Activated CD4-positive, alpha-beta T cell treated with anti-CD3 and anti-CD28 coated beads, Interleukin-2, Interleukin-6, amounts not matched to agents 100 ng/mL and 50 ng/mL, durations not matched to agents 16 hours and 8 hours (primary cell): ENCODE data around the gene ZNF827.
A peak's percentile ranks its signal among the peaks of the same experiment; 100 is the strongest.

Source experiments
- DNase-seq: peaks from one replicate; pipeline ENCODE4 v3.0.0-alpha.2; 2020

ZNF827 gene, protein sequence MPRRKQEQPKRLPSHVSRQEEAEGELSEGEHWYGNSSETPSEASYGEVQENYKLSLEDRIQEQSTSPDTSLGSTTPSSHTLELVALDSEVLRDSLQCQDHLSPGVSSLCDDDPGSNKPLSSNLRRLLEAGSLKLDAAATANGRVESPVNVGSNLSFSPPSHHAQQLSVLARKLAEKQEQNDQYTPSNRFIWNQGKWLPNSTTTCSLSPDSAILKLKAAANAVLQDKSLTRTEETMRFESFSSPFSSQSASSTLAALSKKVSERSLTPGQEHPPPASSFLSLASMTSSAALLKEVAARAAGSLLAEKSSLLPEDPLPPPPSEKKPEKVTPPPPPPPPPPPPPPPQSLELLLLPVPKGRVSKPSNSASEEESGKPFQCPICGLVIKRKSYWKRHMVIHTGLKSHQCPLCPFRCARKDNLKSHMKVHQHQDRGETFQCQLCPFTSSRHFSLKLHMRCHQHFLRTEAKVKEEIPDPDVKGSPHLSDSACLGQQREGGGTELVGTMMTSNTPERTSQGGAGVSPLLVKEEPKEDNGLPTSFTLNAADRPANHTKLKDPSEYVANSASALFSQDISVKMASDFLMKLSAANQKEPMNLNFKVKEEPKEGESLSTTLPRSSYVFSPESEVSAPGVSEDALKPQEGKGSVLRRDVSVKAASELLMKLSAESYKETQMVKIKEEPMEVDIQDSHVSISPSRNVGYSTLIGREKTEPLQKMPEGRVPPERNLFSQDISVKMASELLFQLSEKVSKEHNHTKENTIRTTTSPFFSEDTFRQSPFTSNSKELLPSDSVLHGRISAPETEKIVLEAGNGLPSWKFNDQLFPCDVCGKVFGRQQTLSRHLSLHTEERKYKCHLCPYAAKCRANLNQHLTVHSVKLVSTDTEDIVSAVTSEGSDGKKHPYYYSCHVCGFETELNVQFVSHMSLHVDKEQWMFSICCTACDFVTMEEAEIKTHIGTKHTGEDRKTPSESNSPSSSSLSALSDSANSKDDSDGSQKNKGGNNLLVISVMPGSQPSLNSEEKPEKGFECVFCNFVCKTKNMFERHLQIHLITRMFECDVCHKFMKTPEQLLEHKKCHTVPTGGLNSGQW

GRCh38 chr4:145938618-145939440, at the start of gene ZNF827:
ZNF827 (minus strand) TSS chr4:145938823; CDS start chr4:145938407, 416 bp downstream.
- DNase-seq, result peak; percentile 79

DNA sequence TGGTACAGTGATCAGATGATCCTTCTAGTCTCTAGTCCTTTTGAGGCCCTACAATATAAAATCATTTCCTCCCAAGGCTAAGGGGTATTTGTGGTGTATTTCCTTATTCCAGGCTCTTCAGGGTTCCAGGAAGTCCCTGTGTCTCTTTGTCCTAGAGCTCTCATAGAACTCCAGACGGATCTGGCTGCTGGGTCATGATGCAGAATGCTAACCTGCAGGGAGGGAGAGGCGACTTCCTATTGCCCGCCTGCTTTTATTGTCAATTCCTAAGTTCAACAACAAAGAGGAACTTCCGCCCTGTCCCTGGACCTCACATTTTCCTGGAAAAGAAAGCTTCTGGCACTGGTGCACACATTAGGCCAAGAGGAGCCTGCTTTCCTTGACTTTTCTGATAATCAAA, 45.9 kb upstream of the ZNF827 start:
- DNase-seq, result no peak

- DNase-seq, result no peak
Observed at GRCh38 chr4:145982791-145983190, 44.2 kb upstream of the ZNF827 start.

DNA sequence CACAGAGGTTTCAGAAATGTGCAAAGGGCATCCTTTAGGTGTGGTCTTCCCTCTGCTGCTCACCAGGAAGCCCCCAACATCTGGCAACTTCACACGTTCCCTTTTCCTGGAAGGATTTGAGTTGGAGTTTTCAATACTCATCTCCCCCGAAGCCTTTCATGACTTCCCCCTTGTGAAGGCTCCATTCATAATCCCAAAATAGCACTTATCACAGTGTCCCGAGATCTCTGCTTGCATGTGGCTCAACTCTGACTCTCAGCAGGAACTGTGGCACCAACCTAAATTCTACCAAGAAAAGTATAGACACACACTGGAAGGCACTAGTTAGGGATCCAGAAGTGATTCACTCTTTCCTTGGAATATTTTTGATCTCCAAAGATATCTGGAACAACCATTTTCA, 40.5 kb upstream of the ZNF827 start:
- DNase-seq, result no peak

DNA sequence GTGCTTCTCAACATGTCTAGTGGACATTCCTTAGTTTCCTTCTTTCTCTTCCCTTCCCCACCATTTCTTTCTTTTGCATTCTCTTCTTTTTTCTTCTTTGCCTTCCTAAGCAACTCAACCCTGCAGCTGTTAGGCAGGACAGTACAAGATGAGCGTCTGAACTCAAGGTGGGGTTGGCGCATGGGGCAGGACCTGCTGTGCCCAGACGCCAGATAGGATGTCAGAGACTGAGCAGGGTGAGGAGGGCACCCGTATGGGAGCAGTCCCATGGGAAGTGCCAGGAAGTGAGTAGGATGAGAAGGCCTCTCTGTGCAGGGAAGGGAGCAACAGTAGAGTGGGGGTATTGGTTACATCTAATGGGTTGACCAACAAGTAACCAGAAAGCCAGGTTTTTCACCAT, 38.1 kb upstream of the ZNF827 start:
- DNase-seq, result no peak

- DNase-seq, result no peak
Observed at GRCh38 chr4:145960012-145960411, 21.4 kb upstream of the ZNF827 start.

- no peak for DNase-seq
Observed at GRCh38 chr4:145957302-145957701, 18.7 kb upstream of the ZNF827 start.

DNA sequence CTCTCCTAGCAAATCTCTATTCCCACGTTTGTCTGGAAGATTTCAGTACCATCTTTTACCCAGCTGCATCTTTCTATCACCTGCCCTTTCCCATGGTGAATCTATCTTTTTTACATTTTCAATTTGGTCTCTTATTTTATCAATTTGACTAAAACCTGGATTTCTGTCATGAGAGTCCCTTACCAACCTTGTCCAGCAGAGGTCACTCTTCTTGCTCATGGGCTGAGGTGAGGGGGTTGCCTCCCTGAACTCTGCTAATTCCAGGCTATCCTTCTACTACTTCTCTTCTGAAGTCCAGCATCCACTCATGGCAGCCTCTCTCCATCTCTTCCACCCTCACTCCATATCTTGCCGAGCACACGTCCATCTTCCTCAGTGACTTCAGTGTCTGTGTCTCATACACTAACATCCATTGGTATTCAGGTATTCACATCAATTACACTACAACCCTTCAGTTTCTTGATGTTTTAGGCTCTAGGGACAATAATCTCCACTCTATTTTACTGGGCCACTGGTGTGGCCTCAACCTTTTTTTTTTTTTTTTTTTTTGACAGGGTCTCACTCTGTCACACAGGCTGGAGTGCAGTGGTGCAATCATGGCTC, 17.8 kb upstream of the ZNF827 start:
- peak; percentile 51 for DNase-seq

GRCh38 chr4:145954924-145955339, 16.3 kb upstream of the ZNF827 start:
- no peak for DNase-seq

GRCh38 chr4:145951931-145952330, 13.3 kb upstream of the ZNF827 start:
- DNase-seq, result no peak

DNA sequence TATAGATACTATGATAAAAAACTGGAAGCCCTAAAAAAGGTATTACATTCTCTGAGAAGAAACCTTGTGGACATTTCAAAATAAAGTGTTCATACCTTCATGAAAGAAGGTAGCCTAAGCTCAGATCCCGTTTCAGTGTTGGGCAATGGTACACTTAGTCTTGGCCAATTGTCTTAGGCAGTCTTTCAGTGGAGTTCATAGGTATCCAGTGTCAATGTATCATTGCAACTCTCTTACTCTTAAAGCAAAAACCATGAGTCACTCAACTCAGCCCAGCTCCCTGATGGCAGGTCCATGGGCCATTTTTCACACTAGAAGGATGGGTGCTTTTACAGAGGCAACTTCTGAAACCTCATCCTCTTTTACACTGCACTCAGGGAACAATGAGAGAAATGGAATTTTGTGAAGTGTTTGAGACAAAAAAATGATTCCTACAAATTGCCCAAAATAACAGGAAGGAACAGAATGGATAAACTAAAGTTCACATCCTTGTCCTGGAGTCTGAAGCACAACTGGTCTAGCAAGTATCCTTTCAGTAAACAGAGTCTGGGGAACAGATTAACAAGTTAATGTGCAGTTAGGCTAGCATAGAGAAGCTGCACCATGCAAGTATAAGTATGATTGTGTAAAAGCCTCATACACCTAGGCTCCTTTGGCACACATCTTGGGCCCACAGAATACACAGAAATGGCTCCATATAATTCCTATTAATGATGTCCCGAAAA, 7.0 kb upstream of the ZNF827 start:
- no peak for DNase-seq

- DNase-seq, result no peak
Observed at GRCh38 chr4:145944886-145945285, 6.3 kb upstream of the ZNF827 start.

DNA sequence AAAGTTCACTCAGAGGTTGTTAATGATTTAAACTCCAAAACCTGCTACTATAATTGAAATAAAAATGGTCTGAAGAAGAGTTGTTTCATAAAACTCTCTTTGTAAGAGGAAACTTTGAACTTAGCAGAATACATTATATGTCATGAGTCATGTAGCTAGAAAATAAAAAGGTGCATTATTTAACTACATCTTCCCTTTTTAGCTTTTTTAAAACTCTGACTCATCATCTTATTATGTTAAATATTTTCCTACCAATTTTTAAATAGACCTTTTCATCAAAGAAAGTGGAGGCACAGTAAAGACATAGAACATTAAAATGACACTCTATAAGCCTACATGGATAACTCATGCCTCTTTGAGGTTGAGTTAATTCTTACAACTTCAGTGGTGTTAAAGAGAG, 1.2 kb upstream of the ZNF827 start:
- DNase-seq, result no peak

- no peak for DNase-seq
Observed at GRCh38 chr4:145939441-145939750, 773 bp upstream of the ZNF827 start.

DNA sequence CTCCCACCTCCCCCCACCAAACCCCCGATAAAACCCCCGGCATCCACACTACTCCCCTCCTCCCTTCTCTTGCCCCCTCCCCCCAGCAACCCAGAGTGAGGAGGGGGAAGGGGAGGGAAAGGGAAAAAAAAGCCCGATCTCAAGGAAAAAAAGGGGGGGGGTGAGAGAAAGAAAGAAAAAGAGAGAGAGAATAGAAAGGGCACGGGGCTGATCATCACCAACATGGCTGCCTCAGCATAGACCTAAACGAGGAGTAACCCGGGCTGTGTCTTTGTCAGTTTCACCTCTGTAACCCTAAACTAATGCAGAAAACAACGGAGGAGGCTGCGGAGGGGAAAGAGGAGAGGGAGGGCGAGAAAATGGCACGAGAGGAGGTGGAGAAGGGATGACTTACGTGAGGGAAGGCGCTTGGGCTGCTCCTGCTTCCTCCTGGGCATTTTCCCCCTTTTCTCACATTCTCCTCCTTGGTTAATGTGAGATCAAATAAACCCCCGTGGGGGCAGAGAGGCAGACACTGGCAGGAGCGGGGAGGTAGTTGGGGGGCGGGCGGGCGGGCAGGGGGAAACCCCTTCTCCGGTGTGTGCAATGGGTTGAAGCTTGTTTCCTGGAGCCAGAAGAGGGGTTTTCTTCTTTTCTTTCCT, 532 bp downstream of the ZNF827 start:
- DNase-seq, result peak; percentile 53

DNA sequence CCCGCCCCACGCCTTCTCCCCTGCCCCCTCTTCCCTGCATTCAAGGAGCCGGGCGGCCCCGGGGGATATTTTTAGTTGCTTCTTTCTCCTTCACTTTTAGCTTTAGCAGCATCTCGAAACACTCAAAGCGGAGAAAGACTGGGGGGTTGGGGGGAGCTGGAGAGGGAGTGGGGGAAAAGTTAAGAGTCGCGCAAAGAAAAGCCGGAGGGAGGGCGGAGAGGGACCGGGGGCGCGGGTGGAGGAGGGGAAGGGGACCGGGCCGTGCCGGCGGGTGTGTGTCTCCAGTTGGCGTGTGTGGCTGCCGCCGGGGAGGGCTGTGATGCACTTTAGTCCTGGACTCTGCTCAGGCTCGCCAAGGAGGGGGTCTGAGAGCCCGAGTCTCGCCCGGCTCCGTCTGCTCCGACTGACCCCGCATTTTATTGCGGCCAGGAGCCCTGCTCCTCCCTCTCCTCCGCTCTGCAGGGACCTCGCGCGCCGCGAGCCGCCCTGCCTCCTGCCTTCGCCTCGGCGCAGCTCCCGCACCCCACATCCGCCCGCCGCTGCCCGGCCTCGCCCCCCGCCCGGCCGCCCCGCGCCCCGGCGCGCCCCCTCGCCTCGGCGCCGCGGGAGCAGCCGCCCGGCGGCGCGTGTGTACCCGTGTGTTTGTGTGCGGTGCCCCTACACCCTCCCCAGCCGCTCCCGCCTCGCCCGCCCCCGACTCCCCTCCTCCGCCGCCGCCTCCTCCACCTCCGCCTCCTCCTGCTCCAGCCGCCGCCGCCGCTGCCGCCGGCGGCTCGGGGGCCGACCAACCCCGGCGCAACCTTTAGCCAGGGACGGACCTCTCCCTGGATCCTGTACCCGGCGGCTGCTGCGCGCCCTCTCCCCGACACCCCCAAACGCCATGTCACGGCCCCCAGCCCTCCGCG, 1.4 kb downstream of the ZNF827 start:
- DNase-seq, result peak; percentile 56

DNA sequence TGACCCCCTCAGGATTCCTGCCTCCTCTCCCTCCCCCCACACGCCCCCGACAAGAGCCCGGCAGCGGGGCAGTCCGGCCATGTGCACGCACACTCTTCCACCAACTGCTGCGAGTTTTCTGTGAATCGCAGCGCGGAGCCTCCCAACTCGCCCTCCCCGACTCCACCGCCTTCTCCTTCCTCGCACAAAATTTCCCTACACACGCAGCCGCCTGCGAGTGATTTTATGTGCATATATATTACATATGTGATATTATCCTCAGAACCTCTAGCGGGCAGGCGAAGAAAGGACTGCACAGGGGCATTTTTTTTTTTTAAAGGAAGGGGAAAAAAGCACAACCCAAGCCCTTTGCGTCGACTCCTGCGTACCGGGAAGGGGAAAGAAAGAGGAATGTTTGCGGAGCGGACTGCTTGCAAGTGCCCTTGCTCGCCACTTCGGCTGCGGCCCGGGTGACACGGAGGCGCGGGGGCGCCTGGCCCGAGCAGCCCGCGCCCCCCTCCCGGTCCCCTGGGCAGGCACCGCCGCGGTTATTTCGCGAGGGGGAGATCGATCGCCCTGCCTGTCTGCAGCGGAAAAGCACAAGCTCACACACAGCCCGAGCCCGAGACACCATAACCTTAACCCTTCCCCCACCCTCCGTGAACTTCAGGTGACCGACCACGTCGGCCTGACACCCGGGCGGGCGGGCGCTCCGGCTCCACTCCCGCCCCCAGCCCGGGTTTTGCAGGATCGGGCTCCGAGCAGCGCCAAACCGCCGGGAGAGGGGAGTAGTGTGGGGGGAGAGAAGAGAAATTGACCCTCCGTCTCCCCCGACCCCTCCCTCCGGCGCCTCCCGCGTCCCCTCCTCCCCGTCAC, 2.3 kb downstream of the ZNF827 start:
- DNase-seq, result peak; percentile 73

- peak; percentile 48 for DNase-seq
Observed at GRCh38 chr4:145935253-145936141, 3.1 kb downstream of the ZNF827 start.
